Hippocampal formation (tissue), 2 donors: ENCODE data around the gene RFC2.
A peak's percentile ranks its signal among the peaks of the same experiment; 100 is the strongest.
"Not testable (repeated sequence)": the region's sequence is repeated elsewhere in the genome, so short reads cannot be mapped to it uniquely, and the experiment has no call there.

Source experiments
- DNase-seq, 2 donors: peaks; one replicate each; lab custom pipeline; 2025; lab: John Stamatoyannopoulos, UW

RFC2 gene

DNA sequence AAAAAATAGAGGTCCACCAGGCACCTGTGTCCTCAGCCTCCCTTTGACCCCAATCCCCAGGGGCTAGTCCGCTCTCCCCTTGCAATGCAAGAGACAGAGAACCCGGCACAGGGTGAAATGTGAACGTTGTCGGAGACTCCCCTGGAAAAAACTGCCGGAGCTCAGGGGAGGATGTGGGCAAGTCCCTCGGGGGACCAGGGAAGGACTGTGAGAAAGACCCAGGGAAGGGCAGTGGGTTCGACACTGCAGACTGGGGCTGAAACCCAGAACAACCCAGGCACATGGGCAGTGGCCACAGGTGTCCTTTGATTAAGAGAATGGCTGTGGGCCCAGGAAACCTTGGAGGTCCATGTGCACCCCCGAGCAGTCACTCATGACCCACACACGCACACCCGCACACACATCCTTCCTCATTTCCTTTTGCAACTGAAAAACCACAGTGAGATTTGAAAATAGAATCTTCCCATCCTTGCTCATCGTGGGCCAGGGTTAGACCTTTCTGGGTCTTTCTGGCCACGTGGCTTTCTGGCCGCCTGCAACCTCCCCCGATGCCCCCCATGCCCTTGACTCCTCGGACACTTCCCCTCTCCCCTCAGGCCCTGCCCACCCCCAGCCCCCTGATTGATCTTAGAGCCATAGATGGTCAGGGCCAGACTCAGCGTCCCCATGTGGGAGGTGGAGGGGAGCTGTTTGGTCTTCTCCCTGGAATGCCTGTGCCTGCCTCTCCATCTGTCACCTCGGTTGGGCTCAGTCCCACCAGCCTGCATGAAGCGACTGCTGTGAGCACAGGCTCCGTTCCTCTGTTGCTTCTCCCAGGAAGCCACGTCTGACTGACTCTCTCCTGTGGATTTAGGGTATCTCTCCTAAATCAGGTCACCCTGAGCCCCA, 36.5 kb downstream of the RFC2 start:
- peak in 1 of 2 donors; percentile 17 for DNase-seq

DNA sequence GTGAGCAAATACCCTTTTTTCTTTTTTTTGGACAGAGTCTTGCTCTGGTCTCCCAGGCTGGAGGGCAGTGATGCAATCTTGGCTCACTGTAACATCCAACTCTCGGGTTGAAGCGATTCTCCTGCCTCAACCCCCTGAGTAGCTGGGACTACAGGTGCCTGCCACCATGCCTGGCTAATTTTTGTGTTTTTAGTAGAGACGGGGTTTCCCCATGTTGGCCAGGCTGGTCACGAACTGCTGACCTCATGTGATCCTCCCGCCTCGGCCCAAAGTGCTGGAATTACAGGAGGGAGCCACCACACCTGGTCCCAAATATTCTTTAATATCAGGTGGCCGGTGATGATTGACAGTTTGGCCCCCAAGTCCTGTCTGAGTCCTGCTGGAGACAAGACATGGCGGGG, 37.8 kb downstream of the RFC2 start:
- no peak for DNase-seq

DNA sequence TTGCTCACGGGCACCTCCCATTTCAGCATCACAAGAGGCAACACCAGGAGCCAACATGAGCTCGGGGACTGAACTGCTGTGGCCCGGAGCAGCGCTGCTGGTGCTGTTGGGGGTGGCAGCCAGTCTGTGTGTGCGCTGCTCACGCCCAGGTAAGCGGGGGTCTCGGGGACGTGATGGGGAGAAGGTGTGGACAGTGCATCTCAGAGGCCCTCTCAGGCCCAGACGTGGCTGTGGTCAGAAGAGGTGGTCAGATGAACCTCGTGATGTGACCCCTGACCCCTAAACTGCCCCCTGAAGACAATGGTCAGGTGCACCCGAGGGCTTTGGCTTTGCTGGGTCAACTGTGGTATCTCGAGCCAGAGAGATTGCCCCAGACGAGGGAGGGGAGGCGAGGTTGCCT, 38.3 kb downstream of the RFC2 start:
- no peak for DNase-seq

DNA sequence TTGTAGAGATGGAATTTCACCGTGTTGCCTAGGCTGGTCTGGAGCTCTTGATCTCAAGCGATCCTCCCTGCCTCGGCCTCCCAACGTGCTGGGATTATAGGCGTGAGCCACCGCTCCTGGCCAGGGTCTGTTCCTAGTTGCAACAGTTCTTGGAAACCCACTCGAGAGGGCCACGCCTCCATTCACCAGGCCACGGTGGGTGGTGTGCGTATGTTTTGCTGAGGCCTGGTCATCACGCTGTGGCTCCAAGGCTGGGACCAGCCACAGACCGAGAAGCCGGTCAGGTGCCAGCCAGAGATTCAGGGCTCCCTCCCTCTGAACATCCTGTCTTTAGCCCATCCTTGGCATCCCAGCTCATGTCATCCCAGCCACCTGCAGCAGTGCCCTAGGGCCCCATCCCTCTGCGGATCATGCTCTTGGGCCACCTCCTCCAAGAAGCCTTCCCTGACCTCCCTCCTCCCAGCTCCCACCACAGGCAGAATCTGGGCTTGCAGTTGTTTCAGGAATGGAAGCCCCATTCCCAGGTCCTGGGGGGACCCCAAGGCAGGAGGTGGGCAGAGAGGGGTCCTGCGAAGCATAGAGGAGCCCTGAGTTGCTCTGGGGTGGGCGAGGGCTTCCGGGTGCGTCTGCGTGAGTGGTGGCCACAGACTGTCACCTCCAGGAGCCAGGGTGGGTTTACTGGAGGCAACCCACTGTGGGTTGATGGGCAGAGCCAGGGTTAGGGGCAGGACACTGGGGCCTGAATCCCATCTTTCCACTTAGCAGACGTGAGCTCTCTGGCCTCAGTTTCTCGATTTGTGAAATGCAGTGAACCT, 39.2 kb downstream of the RFC2 start:
- DNase-seq: no peak

DNA sequence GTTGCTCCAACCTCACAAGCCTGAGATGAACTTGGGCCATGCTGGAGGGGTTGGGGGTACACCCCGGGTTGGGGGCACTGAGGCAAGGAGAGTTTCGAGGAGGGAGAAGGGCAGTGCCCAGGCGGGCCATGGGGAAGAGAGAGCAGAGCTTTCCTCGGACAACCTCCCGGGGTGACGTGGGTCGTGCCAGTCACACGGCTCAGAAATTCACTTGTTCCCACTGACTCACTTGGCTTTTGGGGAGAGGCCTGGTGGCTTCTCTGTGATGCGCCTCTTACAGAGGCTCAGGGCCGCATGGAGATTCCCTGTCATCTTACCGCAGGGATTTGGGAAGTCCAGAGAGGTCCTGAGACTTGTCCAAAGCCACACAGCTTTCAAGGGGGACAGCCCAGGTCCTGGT, 41.5 kb downstream of the RFC2 start:
- no peak for DNase-seq

DNA sequence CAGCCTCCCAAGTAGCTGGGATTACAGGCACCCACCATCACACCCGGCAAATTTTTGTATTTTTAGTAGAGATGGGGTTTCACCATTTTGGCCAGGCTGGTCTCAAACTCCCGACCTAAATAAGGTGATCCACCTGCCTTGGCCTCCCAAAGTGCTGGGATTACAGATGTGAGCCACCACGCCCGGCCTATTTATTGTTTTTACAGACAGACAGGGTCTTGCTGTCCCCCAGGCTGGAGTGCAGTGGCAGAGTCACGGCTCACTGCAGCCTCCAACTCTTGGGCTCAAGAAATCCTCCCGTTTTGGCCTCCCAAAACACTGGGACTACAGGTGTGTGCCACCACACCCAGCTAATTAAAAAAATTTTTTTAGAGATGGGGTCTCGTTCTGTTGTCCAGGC, 46.0 kb downstream of the RFC2 start:
- not testable (repeated sequence) for DNase-seq

DNA sequence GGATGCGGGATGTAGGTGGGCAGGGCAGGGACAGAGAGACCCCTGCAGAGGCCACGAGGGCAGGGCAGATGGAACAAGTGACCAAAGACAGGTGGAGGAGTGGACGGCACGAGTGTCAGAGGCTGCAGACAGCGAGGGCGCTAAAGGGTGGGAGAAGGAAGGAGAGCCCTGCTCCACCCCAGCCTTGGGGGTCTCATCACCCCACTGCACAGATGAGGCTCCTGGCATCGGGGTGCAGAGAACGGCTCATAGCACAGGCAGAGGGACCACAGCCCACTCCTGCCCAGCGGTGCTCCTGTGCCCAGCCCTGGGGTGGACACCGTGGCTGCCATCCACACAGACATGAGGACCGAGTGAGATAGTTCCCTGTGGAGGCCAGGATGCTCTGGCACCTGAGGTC, 46.6 kb downstream of the RFC2 start:
- no peak for DNase-seq

DNA sequence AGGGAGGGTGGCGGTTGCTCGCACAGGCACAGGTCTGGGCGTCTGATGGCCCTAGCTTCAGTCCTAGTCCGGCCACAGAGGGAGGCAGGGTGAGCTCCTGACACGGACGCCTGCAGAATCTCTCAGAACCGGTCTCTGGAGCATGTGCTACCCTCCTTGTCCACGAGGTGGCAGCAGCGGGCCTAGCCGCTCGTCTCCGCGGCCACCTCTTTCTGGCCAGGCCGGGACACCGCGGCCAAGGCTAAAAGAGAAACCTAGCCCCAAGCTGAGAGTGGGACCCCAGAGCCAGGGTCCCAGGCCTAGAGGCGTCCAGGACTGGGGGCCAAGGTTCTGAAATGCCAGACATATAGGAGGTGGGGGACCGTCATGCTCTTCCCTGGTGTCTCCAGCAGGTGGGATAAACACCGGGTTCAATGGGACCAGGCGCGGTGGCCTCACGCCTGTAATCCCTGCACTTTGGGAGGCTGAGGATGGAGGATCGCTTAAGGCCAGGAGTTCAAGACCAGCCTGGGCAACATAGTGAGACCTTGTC, 47.5 kb downstream of the RFC2 start:
- DNase-seq: peak; percentile 30 to 82

DNA sequence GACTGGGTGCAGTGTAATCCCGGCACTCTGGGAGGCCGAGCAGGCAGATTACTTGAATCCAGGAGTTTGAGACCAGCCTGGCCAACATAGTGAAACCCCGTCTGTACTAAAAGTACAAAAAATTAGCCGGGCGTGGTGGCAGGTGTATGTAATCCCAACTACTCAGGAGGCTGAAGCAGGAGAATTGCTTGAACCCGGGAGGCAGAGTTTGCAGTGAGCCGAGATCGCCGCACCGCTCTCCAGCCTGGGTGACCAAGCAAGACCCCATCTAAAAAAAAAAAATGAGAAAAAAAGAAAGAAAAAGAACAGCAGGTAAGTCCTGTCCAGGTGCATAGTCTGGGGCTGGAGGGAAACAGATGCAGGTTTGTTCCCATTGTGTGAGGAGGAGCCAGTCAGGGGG, 48.1 kb downstream of the RFC2 start:
- not testable (repeated sequence) for DNase-seq

DNA sequence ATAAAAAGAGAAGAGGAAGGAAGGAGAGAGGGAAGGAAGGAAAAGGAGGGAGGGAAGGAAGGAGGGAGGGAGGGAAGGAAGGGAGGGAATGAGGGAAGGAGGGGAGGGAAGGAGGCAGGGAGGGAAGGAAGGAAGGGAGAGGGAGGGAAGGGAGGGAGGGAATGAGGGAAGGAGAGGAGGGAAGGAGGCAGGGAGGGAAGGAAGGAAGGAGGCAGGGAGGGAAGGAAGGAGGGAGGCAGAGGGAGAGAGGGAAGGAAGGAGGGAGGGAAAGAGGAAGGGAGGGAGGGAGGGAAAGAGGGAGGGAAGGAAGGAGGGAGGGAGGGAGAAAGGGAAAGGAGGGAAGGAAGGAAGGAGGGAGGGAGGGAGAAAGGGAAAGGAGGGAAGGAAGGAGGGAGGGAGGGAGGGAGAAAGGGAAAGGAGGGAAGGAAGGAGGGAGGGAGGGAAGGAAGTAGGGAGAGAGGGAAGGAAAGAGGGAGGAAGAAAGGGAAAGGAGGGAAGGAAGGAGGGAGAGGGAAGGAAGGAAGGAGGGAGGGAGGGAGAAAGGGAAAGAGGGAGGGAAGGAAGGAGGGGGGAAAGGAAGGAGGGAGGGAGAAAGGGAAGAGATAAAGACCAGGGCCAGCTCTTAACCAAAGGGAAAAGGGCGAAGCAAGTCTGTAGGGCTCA, 50.1 kb downstream of the RFC2 start:
- DNase-seq: no peak

DNA sequence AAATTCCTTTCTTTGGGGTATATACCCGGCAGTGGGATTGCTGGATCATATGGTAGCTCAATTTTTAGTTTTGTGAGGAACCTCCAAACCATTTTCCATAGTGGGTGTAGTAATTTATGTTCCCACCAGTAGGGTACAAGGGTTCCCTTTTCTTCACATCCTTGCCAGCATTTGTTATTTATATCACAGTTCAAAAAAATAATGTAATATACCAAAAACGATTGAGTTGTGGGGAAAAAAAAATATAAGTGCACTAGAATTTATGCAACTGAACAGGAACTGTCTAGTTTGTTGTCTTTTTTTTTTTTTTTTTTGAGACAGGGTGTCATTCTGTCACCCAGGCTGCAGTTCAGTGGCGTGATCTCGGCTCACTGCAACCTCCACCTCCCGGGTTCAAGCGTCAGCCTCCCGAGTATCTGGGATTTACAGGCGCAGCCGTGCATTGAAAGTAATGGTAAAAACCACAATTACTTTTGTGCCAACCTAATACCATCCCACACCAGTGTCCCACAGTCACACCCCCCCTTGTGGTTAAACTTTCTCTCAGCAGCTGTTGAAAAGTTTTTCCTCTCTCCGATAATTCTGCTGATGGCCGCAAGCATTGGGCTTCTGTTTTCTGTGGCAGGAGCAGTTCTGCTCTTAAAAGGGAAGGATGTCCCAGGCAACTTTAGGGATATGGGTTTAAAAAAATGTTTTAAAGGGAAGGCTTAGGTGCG, 51.2 kb downstream of the RFC2 start:
- DNase-seq: no peak

DNA sequence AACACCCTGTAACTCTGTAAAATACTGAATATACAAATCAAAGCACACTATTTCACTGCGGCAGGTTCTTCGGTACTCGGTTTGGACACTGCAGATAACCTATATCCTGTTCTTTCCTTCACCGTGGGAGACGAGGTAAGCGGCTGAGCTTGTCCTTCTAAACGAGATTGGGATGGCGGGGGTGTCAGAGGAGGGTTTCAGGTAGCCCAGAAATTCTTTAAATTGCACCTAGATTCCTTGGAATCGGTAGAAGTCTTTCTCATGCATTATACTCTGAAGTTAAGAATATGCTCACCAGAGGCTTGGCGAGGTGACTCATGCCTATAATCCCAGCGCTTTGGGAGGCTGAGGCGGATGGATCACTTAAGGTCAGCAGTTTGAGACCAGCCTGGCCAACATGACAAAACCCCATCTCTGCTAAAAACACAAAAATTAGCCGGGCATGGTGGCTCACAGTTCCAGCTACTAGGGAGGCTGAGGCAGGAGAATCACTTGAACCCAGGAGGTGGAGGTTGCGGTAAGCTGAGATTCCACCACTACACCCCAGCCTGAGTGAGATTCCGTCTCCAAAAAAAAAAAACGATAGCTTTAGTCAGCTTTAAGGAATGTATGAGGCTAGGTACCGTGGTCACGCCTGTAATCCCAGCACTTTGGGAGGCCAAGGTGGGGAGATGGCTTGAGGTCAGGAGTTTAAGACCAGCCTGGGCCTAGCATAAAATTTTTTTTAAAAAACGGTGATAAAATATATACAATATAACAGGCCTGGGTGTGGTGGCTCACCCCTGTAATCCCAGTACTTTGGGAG, 54.4 kb downstream of the RFC2 start:
- no peak for DNase-seq

DNA sequence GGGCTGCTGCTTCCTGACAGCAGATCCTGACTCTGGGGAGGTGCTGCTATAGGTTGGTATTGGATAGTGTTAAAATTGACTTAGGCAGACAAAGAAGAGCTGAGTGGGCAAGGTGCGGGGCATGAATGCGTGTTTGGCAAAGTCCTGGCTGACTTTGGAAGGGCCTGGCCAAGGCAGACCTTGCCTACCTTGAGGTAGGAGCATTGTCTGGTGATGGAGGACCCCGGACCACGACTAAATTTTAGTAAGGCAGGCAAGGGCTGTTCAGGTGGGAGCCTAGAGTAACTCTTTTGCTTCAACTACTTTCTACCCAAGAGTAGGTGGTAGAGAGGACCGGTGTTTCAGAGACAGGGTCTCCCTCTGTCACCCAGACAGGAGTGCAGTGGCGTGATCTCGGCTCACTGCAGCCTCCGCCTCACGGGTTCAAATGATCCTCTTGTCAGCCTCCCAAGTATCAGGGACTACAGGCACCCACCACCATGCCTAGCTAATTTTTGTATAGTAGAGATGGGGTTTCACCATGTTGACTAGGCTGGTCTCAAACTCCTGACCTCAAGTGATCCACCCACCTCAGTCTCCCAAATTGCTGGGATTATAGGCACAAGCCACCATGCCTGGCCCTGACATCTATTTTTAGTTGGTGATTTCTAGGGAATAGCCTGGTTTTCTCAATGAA, 56.6 kb downstream of the RFC2 start:
- no peak for DNase-seq

DNA sequence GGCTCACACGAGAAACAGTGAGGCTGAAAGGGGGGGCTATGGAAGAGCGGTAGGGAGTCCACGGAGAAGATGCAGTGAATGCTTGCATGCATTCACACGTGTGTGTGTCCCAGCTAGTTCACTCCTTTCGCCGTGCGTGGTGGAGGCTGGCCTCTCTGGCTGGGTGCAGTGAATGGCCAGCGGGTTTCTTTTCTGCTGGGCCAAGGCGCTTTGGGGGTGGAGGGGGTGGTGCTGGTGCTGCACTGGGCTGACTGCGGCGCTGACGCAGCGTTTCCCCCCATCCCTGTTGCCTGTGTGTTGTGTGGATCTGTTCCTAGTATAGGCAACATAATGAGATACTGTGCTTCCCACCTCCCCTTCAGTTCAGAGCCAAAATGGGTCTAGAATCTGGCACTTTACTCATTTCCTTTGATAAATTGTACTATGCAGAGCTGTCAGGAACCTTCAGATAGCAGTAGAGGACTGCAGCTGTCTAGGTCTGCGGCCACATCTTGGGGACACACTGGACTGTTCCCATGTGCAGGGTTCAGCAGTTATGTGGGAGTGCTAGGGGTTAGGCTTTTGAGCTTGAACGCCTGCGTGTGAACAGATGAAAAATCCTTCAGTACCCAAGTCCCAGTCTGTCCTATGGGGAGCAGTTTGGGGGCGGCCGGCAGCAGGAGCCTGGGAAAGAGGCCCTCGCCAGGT, 58.1 kb downstream of the RFC2 start:
- DNase-seq: peak in 1 of 2 donors; percentile 16

DNA sequence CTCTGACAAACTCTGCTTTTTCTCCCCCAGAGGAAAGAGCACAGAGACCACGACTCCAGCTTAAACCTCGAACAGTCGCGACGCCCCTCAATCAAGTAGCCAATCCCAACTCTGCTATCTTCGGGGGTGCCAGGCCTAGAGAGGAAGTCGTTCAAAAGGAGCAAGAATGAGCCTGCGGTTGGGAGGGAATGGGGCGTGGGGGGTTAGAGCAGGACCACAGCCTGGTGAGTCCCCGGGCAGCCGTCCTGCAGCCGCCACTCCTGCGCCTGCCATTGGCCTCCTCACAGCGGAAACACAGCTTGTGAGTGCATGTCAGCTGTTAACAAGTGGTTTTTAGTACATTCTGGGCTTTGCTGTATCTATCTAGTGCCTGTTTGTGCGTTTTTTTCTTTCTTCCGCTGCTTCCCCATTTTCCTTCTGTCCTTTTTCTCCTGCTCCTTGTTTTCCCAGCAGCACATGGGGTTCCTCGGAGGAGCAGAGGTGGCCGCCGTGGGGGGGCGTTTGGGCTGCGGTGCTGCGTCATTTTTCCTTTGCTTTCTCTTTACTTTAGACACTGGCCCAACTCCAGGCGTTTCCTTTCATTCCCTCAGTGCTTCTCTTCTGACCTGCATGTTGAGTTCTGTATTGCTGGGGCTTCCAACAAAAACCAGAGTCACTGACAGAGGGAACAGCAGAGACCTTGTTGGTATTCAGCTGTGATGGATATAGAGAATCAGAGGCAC, 58.9 kb downstream of the RFC2 start:
- not testable (repeated sequence) for DNase-seq

DNA sequence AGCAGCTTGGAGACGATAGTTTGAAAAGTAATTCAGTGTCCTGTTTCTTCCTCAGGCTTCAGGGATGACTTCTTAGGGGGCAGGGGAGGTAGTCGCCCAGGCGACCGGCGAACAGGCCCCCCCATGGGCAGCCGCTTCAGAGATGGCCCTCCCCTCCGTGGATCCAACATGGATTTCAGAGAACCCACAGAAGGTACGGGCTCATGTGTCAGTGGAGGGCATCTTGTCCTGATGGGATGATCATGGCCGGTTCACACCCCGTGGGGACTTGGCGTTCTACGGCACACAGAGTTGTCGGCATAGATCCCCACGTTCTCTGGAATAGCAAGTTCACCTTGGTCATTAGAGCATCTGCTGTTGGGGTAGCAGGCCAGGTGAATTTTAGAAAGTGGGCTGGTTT, 59.5 kb downstream of the RFC2 start:
- no peak for DNase-seq

DNA sequence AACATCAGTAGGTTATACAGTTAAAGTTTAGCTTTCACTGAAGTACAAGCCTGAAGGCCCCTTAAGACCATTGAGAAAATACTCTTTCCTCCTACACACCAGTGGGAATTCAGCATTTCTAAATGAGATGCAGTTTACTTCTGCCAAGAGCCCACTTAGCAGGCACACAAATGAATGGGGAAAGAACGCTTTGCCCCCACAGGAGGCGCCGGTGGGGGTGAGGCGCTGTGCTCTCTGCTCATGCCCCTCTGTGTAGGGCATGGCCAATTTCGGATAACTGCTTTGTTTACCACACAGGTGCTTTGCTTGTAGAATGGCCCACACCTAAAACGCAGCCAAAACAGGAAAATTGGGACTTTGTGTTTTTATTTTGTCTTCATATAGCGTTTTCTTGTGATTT, 60.3 kb downstream of the RFC2 start:
- DNase-seq: no peak

DNA sequence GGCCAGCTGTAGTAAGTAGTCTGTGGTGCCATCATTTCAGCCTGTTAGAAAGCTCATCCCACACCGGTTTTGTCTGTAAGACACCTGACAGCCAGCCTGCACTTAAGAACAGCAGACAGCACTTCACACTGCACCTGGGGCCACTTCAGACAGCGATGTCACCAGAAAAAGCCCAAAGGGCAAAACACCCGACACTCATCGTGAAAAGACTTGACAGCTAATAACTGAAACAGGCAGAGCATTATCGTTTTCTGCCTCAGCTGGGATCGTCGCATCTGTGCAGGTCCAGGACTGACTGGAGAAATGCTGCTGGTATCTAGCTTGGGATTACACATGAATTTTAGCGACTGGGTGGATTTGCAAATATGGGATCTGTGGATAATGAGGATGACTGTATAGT, 61.1 kb downstream of the RFC2 start:
- no peak for DNase-seq

DNA sequence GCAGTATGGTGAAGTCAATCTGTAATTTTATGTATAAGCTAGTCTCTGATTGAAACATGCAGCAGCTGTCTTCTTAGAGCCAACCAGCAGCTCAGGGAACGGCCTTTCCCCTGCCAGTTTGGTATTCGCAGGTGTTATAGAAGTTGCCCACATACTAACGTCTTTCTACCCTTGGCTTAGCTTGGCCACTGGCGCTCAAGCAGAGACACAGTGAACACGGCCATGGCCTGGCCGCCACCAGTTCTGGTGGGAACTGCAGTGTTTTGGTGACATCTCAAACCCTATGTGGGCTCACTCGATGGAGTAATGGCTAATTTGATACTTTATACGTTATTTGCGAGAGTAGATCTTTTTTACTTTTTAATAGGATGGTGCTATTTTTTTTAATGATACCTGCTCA, 63.0 kb downstream of the RFC2 start:
- DNase-seq: no peak
